Activated T-helper 1 cell treated with anti-CD3 and anti-CD28 coated beads, Interleukin-12 subunit alpha, Interleukin-12 subunit beta, Interleukin-2, Interleukin-4 antibody, amounts not matched to agents 30 ng/mL and 10 ng/mL and 1 ng/mL, durations not matched to agents 14 hours and 24 hours and 36 hours (primary cell): ENCODE data around the gene COL17A1. TPM values are rescaled to one million over a fixed set of nuclear protein-coding genes. Genes with fewer than 3 reads are reported as not detected.

Experiments
- DNase-seq: peaks from one replicate; pipeline ENCODE4 v3.0.0; 2021; ENCODE audit warnings: low spot score
- H3K27ac Mint-ChIP-seq: one replicate; pipeline ENCODE4 v1.8.0; 2021; ENCODE audit warnings: mild to moderate bottlenecking, mixed read lengths
- H3K27me3 Mint-ChIP-seq: one replicate; pipeline ENCODE4 v1.8.0; 2022; ENCODE audit warnings: mild to moderate bottlenecking, moderate library complexity, mixed read lengths; ENCODE audit not compliant: insufficient read depth
- H3K36me3 Mint-ChIP-seq: one replicate; pipeline ENCODE4 v1.8.0; 2021; ENCODE audit warnings: low read depth, mixed read lengths
- H3K4me1 Mint-ChIP-seq: one replicate; pipeline ENCODE4 v1.8.0; 2021; ENCODE audit warnings: low read depth, mixed read lengths
- H3K4me3 Mint-ChIP-seq: one replicate; pipeline ENCODE4 v1.8.0; 2021; ENCODE audit warnings: mild to moderate bottlenecking, moderate library complexity, mixed read lengths
- H3K9me3 Mint-ChIP-seq: one replicate; pipeline ENCODE4 v1.8.0; 2021; ENCODE audit warnings: mixed read lengths
- intact Hi-C: fragments of 100-400 bp; cut with micrococcal nuclease; formaldehyde crosslinking; loops from one replicate; pipeline ENCODE4 v1.15.1; 2024
- total RNA-seq: library from RNA; stranded (reverse); gene quantifications from 2 replicates; pipeline ENCODE4 v1.2.3, GENCODE V29; 2022

COL17A1 gene
- total RNA-seq, 1 donor from 2014 or later = not detected

GRCh38 chr10:104014176-104014575 is 71.5 kb downstream of the COL17A1 start:
- Mint-ChIP-seq H3K36me3 (peaks cover 15% of the 10 kb centered on the region), H3K4me1 (no peaks in the 10 kb centered on the region), H3K4me3 (no peak overlapping the region), H3K27ac (no peak overlapping the region), H3K9me3 (no peaks in the 10 kb centered on the region), H3K27me3 (no peaks in the 10 kb centered on the region)
- intact Hi-C loops = no loop called here
- no peak for DNase-seq

- Mint-ChIP-seq H3K9me3 (no peaks in the 10 kb centered on the region), H3K4me1 (no peaks in the 10 kb centered on the region), H3K27me3 (no peaks in the 10 kb centered on the region), H3K4me3 (no peak overlapping the region), H3K36me3 (peaks cover 13% of the 10 kb centered on the region), H3K27ac (no peak overlapping the region)
- DNase-seq = no peak
- intact Hi-C loops = no loop called here
Measured at GRCh38 chr10:104013489-104013888, 72.2 kb downstream of the COL17A1 start.

DNA sequence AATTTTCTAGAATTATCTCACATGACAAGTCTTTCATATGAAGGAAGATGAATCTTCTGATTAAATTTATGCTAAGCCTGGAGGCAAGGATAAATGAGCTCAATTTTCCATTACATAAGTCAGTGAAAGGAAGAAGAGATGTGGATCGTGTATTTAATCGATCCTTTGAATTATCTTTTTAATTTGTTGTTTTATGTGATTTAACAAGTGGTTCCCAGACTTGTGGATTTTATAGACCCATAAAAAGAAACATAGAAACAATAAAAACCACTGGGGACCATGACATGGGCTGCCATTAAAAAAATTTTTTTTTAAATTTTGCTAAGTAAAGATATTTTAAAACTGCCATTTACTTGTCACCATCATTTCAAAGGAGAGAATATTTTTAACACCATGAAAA is 73.8 kb downstream of the COL17A1 start:
- no peak overlapping the region for H3K4me3 Mint-ChIP-seq
- peaks cover 12% of the 10 kb centered on the region for H3K36me3 Mint-ChIP-seq

GRCh38 chr10:104005172-104005863 is 80.4 kb downstream of the COL17A1 start:
- no peaks in the 10 kb centered on the region for H3K9me3 Mint-ChIP-seq
- intact Hi-C loops = loop anchor here (10.0 kb wide), 1 partner anchor 291 kb away; no protein-coding TSS in a partner anchor
- H3K4me1 Mint-ChIP-seq = no peaks in the 10 kb centered on the region
- H3K4me3 Mint-ChIP-seq = no peak overlapping the region
- no peak overlapping the region for H3K27ac Mint-ChIP-seq
- H3K27me3 Mint-ChIP-seq = no peaks in the 10 kb centered on the region
- no peak for DNase-seq
- peaks cover 28% of the 10 kb centered on the region for H3K36me3 Mint-ChIP-seq

More for the DNA sequence above, 73.8 kb downstream of the COL17A1 start:
- Mint-ChIP-seq H3K27ac (no peak overlapping the region), H3K9me3 (no peaks in the 10 kb centered on the region), H3K4me1 (no peaks in the 10 kb centered on the region), H3K27me3 (no peaks in the 10 kb centered on the region)
- intact Hi-C loops = no loop called here
- DNase-seq = no peak

DNA sequence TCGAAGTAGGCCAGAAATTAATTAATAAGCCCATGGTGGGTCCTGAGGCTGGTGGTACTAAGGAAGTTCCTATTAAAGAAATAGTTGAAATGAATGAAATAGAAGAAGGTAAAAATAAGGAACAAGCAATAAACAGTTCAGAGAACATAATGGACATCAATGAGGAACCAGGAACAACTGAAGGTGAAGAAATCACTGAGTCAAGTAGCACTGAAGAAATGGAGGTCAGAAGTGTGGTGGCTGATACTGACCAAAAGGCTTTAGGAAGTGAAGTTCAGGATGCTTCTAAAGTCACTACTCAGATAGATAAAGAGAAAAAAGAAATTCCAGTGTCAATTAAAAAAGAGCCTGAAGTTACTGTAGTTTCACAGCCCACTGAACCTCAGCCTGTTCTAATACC is 82.8 kb downstream of the COL17A1 start:
- H3K27me3 Mint-ChIP-seq = no peaks in the 10 kb centered on the region
- no peak overlapping the region for H3K27ac Mint-ChIP-seq
- DNase-seq = no peak
- intact Hi-C loops = loop anchor here (10.0 kb wide), 1 partner anchor 288 kb away; no protein-coding TSS in a partner anchor
- H3K9me3 Mint-ChIP-seq = no peaks in the 10 kb centered on the region
- peaks cover 33% of the 10 kb centered on the region for H3K36me3 Mint-ChIP-seq
- H3K4me3 Mint-ChIP-seq = no peak overlapping the region
- no peaks in the 10 kb centered on the region for H3K4me1 Mint-ChIP-seq

- H3K27me3 Mint-ChIP-seq = no peaks in the 10 kb centered on the region
- no peak overlapping the region for H3K27ac Mint-ChIP-seq
- H3K4me3 Mint-ChIP-seq = no peak overlapping the region
- H3K9me3 Mint-ChIP-seq = no peaks in the 10 kb centered on the region
- DNase-seq = no peak
- peaks cover 41% of the 10 kb centered on the region for H3K36me3 Mint-ChIP-seq
- peaks cover 6% of the 10 kb centered on the region for H3K4me1 Mint-ChIP-seq
- intact Hi-C loops = no loop called here
Measured at GRCh38 chr10:103998805-103999204, 86.9 kb downstream of the COL17A1 start.

- H3K4me3 Mint-ChIP-seq = no peak overlapping the region
- no peak overlapping the region for H3K27ac Mint-ChIP-seq
Measured at GRCh38 chr10:103995134-103995533, 90.5 kb downstream of the COL17A1 start.

DNA sequence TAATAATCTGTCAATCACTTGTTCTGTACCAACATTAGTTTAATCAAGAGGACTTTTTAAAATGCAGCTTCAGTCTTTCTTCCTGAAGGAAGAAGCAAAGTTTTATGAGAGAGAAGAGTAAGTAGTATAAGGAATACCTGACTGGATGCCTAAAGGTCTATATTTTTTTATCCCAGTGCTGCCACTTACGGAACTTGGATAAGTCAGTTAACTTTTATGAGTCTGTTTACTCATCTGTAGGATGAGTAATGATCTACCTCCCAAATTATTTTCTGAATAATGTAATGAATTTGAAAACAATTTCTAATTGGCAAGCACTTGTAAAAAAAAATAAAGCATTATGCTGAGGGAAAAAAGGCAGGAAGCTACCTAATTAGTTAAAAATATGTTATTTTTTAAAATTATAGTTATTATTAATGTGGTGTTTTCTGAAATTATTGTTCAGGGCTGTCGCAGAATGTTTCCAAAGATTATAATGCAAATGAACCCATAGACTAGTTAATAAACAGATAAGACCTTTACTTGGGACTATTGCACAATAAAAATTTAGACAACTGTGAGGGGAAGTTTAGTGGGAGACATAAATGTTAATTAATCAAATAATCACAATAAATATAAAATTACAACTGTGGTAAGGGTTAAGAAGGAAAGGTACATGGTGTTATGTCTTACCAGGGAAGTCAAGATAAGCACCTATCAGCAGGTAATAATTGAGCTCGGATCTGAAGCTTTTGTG is 94.1 kb downstream of the COL17A1 start:
- intact Hi-C loops = no loop called here

More at GRCh38 chr10:103995134-103995533, 90.5 kb downstream of the COL17A1 start:
- intact Hi-C loops = no loop called here
- no peaks in the 10 kb centered on the region for H3K9me3 Mint-ChIP-seq
- no peak for DNase-seq
- peaks cover 7% of the 10 kb centered on the region for H3K4me1 Mint-ChIP-seq
- peaks cover 25% of the 10 kb centered on the region for H3K36me3 Mint-ChIP-seq
- no peaks in the 10 kb centered on the region for H3K27me3 Mint-ChIP-seq

GRCh38 chr10:103990531-103990930 is 95.1 kb downstream of the COL17A1 start:
- H3K4me1 Mint-ChIP-seq = peaks cover 26% of the 10 kb centered on the region
- H3K27me3 Mint-ChIP-seq = no peaks in the 10 kb centered on the region
- intact Hi-C loops = no loop called here
- H3K27ac Mint-ChIP-seq = no peak overlapping the region
- no peak for DNase-seq
- H3K4me3 Mint-ChIP-seq = no peak overlapping the region
- H3K36me3 Mint-ChIP-seq = peaks cover 10% of the 10 kb centered on the region
- no peaks in the 10 kb centered on the region for H3K9me3 Mint-ChIP-seq

More for the DNA sequence above, 94.1 kb downstream of the COL17A1 start:
- Mint-ChIP-seq H3K27me3 (no peaks in the 10 kb centered on the region), H3K4me3 (no peak overlapping the region), H3K9me3 (no peaks in the 10 kb centered on the region), H3K4me1 (peaks cover 19% of the 10 kb centered on the region), H3K36me3 (peaks cover 10% of the 10 kb centered on the region), H3K27ac (no peak overlapping the region)
- DNase-seq = no peak

- intact Hi-C loops = no loop called here
- peaks cover 27% of the 10 kb centered on the region for H3K4me1 Mint-ChIP-seq
- H3K27ac Mint-ChIP-seq = no peak overlapping the region
- no peaks in the 10 kb centered on the region for H3K9me3 Mint-ChIP-seq
- no peaks in the 10 kb centered on the region for H3K27me3 Mint-ChIP-seq
- no peak for DNase-seq
- no peak overlapping the region for H3K4me3 Mint-ChIP-seq
- peaks cover 10% of the 10 kb centered on the region for H3K36me3 Mint-ChIP-seq
Measured at GRCh38 chr10:103990121-103990520, 95.6 kb downstream of the COL17A1 start.

GRCh38 chr10:103986360-103986759 is 99.3 kb downstream of the COL17A1 start:
- intact Hi-C loops = no loop called here
- Mint-ChIP-seq H3K27ac (peak overlapping the region; percentile 63), H3K9me3 (no peaks in the 10 kb centered on the region), H3K27me3 (no peaks in the 10 kb centered on the region), H3K4me3 (no peak overlapping the region), H3K36me3 (no peaks in the 10 kb centered on the region), H3K4me1 (peaks cover 60% of the 10 kb centered on the region)
- no peak for DNase-seq

DNA sequence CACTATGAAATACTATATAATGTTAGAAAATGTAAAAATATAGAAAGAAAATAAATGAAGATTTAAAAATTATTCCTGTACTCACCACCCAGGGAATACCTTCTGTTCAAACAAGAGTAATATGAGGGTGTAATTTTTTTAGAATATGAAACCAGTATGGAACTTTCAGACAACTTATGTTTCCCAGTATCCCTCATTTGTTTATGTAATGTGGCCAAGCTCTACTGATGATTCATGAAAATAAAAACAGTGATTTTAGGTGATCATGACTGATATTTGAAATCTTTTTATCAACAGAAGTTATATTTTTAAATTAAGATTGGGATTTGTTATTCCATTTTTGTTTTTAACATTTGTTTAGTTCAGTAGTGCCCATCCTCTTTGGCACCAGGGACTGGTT is 100.0 kb downstream of the COL17A1 start:
- H3K4me3 Mint-ChIP-seq = no peak overlapping the region
- peaks cover 67% of the 10 kb centered on the region for H3K4me1 Mint-ChIP-seq
- no peaks in the 10 kb centered on the region for H3K27me3 Mint-ChIP-seq
- intact Hi-C loops = no loop called here
- no peaks in the 10 kb centered on the region for H3K9me3 Mint-ChIP-seq
- no peaks in the 10 kb centered on the region for H3K36me3 Mint-ChIP-seq
- no peak overlapping the region for H3K27ac Mint-ChIP-seq
- no peak for DNase-seq

GRCh38 chr10:103983367-103983911 is 102.2 kb downstream of the COL17A1 start:
- DNase-seq = peak; percentile 16
- peak overlapping the region; percentile 67 for H3K27ac Mint-ChIP-seq
- H3K4me3 Mint-ChIP-seq = peak overlapping the region; percentile 20
- H3K4me1 Mint-ChIP-seq = peaks cover 62% of the 10 kb centered on the region
- intact Hi-C loops = loop anchor here (1.0 to 5.0 kb wide), 3 partner anchors 15 to 139 kb away; partner anchors contain the start of gene SFR1
- H3K9me3 Mint-ChIP-seq = no peaks in the 10 kb centered on the region
- no peaks in the 10 kb centered on the region for H3K27me3 Mint-ChIP-seq
- no peaks in the 10 kb centered on the region for H3K36me3 Mint-ChIP-seq
